PC-9 (cell line): ENCODE measurements around the gene DHCR7. TPM values are rescaled to one million over a fixed set of nuclear protein-coding genes. Genes with fewer than 3 reads are reported as not detected.

Experiments used
- BruUV-seq: library from RNA; stranded (reverse); fragments of 400-500 nt; replicated peaks from 2 replicates; lab custom pipeline; 2021; lab: Mats Ljungman, UMichigan
- CTCF ChIA-PET: fragments of 300-600 bp; sonication (Branson Sonifier 250); formaldehyde crosslinking; loops from one replicate; lab custom pipeline; 2022; ENCODE audit warnings: antibody characterized with exemption; lab: Charles Lee
- POLR2A ChIA-PET: fragments of 300-600 bp; sonication (Branson Sonifier 250); formaldehyde crosslinking; loops from one replicate; lab custom pipeline; 2022; ENCODE audit warnings: antibody characterized with exemption; ENCODE audit not compliant: unreplicated experiment; lab: Charles Lee
- DNase-seq, 2 experiments: peaks; one replicate each; pipeline versions ENCODE4 v3.0.0 to v3.0.0-alpha.2; 2015 to 2022; ENCODE audit warnings: mixed read lengths in 1 of 2
- H2AFZ ChIP-seq: fragments of 200-600 bp; sonication (generic); 2 replicates; pipeline ENCODE4 v1.8.1; 2017; ENCODE audit warnings: antibody characterized with exemption
- H3F3A ChIP-seq: fragments of 200-600 bp; sonication (generic); 2 replicates; pipeline ENCODE4 v1.8.1; 2017; ENCODE audit warnings: antibody characterized with exemption, mild to moderate bottlenecking, low read depth; ENCODE audit not compliant: insufficient read depth
- H3K27ac ChIP-seq: fragments of 200-600 bp; sonication (generic); 2 replicates; pipeline ENCODE4 v1.6.1; 2016; ENCODE audit warnings: mixed run types
- H3K27me3 ChIP-seq: fragments of 200-600 bp; sonication (generic); 2 replicates; pipeline ENCODE4 v1.6.1; 2016; ENCODE audit warnings: low read depth, mixed run types; ENCODE audit not compliant: insufficient read depth
- H3K36me3 ChIP-seq: fragments of 200-600 bp; sonication (generic); 2 replicates; pipeline ENCODE4 v1.6.1; 2016; ENCODE audit warnings: low read depth, mixed run types
- H3K4me1 ChIP-seq: fragments of 200-600 bp; sonication (generic); replicated peaks from 2 replicates; pipeline ENCODE4 v1.6.1; 2016; ENCODE audit warnings: mixed run types; ENCODE audit not compliant: insufficient read depth
- H3K4me2 ChIP-seq: fragments of 200-600 bp; sonication (generic); 2 replicates; pipeline ENCODE4 v1.6.1; 2017; ENCODE audit warnings: mixed run types
- H3K4me3 ChIP-seq: fragments of 200-600 bp; sonication (generic); 2 replicates; pipeline ENCODE4 v1.6.1; 2016; ENCODE audit warnings: mixed run types
- H3K79me2 ChIP-seq: fragments of 200-600 bp; sonication (generic); 2 replicates; pipeline ENCODE4 v1.6.1; 2017; ENCODE audit warnings: low read depth, mixed run types
- H3K9me2 ChIP-seq: fragments of 200-600 bp; sonication (generic); 2 replicates; pipeline ENCODE4 v1.8.1; 2017; ENCODE audit warnings: mild to moderate bottlenecking; ENCODE audit not compliant: insufficient read depth
- H3K9me3 ChIP-seq: fragments of 200-600 bp; sonication (generic); 2 replicates; pipeline ENCODE4 v1.8.1; 2016; ENCODE audit warnings: low read depth; ENCODE audit not compliant: insufficient read depth
- H4K20me1 ChIP-seq: fragments of 200-600 bp; sonication (generic); 2 replicates; pipeline ENCODE4 v1.8.1; 2017; ENCODE audit not compliant: insufficient read depth
- CTCF ChIP-seq: fragments of 200-600 bp; sonication (generic); conservative IDR thresholded peaks from 2 replicates; pipeline ENCODE4 v1.6.1; 2017; ENCODE audit warnings: mixed run types, antibody characterized with exemption, mild to moderate bottlenecking, moderate library complexity
- EZH2 ChIP-seq: fragments of 200-600 bp; sonication (generic); IDR thresholded peaks from 2 replicates; pipeline ENCODE4 v1.8.0; 2017; ENCODE audit warnings: antibody characterized with exemption, low read depth
- intact Hi-C: fragments of 100-400 bp; cut with micrococcal nuclease; formaldehyde crosslinking; loops from one replicate; pipeline ENCODE4 v1.10.0; 2022; ENCODE audit not compliant: unreplicated experiment
- total RNA-seq: library from RNA; stranded (reverse); gene quantifications from 2 replicates; pipeline ENCODE4 v1.2.3, GENCODE V29; 2021

The DHCR7 gene
- total RNA-seq, 1 experiment from 2014 or later: 311 TPM

- H3K27ac ChIP-seq: no peak overlapping the region
- H3K4me3 ChIP-seq: no peak overlapping the region
- H3K36me3 ChIP-seq: peaks cover 40% of the 10 kb centered on the region
- no peaks in the 10 kb centered on the region for H3K27me3 ChIP-seq
- no peaks in the 10 kb centered on the region for H4K20me1 ChIP-seq
- H3K9me2 ChIP-seq: no peaks in the 10 kb centered on the region
- CTCF ChIA-PET: no interaction called here
- POLR2A ChIA-PET: no interaction called here
- no peak overlapping the region for H3K4me2 ChIP-seq
- no peaks in the 10 kb centered on the region for H3K9me3 ChIP-seq
- intact Hi-C loops: no loop called here
- no peak overlapping the region for H2AFZ ChIP-seq
- no TSS peak for BruUV-seq
- H3K4me1 ChIP-seq: peaks cover 27% of the 10 kb centered on the region
- TF ChIP-seq CTCF: no peak
- no peak for TF ChIP-seq EZH2
- DNase-seq: no peak
- peaks cover 33% of the 10 kb centered on the region for H3F3A ChIP-seq
- H3K79me2 ChIP-seq: no peaks in the 10 kb centered on the region
Measured at GRCh38 chr11:71482746-71483364, 34.7 kb upstream of the DHCR7 start.

DNA sequence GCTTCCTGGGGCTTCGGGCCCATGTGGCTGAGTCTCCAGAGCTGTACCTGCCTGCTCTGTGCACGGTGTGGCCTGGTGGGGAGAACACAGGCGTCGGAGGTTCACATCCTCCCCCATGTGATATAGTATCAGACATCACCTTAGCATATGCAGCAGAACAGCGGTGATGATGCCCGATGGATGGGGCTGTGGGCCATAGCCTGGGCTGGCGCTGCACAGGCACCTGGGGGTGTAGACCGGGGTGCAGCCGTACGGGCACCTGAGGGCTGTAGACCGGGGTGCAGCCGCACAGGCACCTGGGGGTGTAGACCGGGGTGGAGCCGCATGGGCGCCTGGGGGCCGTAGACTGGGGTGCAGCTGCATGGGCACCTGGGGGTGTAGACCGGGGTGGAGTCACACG is 34.0 kb upstream of the DHCR7 start:
- no peak overlapping the region for H2AFZ ChIP-seq
- ChIA-PET CTCF (interaction anchor here (0.6 kb wide), 1 partner anchor 11 kb away, joined by 3 read pairs; no protein-coding TSS in a partner anchor), POLR2A (no interaction called here)
- H3K9me3 ChIP-seq: no peaks in the 10 kb centered on the region
- H3K79me2 ChIP-seq: no peaks in the 10 kb centered on the region
- no TSS peak for BruUV-seq
- no peak for DNase-seq
- intact Hi-C loops: no loop called here
- H3F3A ChIP-seq: peaks cover 27% of the 10 kb centered on the region
- H3K4me3 ChIP-seq: no peak overlapping the region
- no peaks in the 10 kb centered on the region for H3K9me2 ChIP-seq
- H3K4me1 ChIP-seq: peaks cover 23% of the 10 kb centered on the region
- H3K4me2 ChIP-seq: peak overlapping the region; percentile 73; the same call in 1 of the 2 replicates
- peak overlapping the region; percentile 85; the same call in 1 of the 2 replicates for H3K27ac ChIP-seq
- peaks cover 42% of the 10 kb centered on the region for H3K36me3 ChIP-seq
- H4K20me1 ChIP-seq: no peaks in the 10 kb centered on the region
- no peak for TF ChIP-seq CTCF
- TF ChIP-seq EZH2: no peak
- H3K27me3 ChIP-seq: no peaks in the 10 kb centered on the region

- Histone ChIP-seq H4K20me1 (no peaks in the 10 kb centered on the region), H3K4me2 (peak overlapping the region; percentile 73), H3F3A (peaks cover 23% of the 10 kb centered on the region), H3K27me3 (no peaks in the 10 kb centered on the region), H3K36me3 (peaks cover 42% of the 10 kb centered on the region), H2AFZ (peak overlapping the region; percentile 69; the same call in 1 of the 2 replicates), H3K4me3 (peak overlapping the region; percentile 31; the same call in 1 of the 2 replicates), H3K9me3 (no peaks in the 10 kb centered on the region), H3K79me2 (no peaks in the 10 kb centered on the region), H3K9me2 (no peaks in the 10 kb centered on the region), H3K4me1 (peaks cover 22% of the 10 kb centered on the region), H3K27ac (peak overlapping the region; percentile 85)
- intact Hi-C loops: loop anchor here (2.0 kb wide), 3 partner anchors 19 to 85 kb away; partner anchors contain the start of gene NADSYN1
- ChIA-PET CTCF (interaction anchor here (0.6 to 0.8 kb wide), 2 partner anchors 12 to 82 kb away, joined by 3 read pairs; no protein-coding TSS in a partner anchor), POLR2A (interaction anchor here (0.7 kb wide), 1 partner anchor 617 kb away, joined by 3 read pairs; no protein-coding TSS in a partner anchor)
- BruUV-seq: no TSS peak
- DNase-seq: peak; percentile 67 to 88
- TF ChIP-seq EZH2 (no peak), CTCF (no peak)
Measured at GRCh38 chr11:71481101-71481960, 33.1 kb upstream of the DHCR7 start.
